K562 (cell line): ENCODE data around the gene HLA-E. TPM values are rescaled to one million over a fixed set of nuclear protein-coding genes. Genes with fewer than 3 reads are reported as not detected.
A peak's percentile ranks its signal among the peaks of the same experiment; 100 is the strongest.

Source experiments
- FOXM1 ChIP-seq, 2 experiments: fragments of 450-650 bp in 1 of 2; sonication (generic) in 1 of 2; formaldehyde crosslinking in 1 of 2; IDR thresholded peaks; 2 replicates each; pipeline versions ENCODE4 v1.6.1 to v1.9.0; 2017 to 2022; ENCODE audit warnings: low read depth in 2 of 2, mild to moderate bottlenecking in 2 of 2, missing genetic modification reagents in 1 of 2, moderate library complexity in 1 of 2
- ILF3 ChIP-seq: fragments of 450-650 bp; IDR thresholded peaks from 2 replicates; pipeline ENCODE4 v1.6.1; 2018; ENCODE audit warnings: antibody characterized with exemption, mild to moderate bottlenecking, moderate library complexity, borderline replicate concordance
- L3MBTL2 ChIP-seq: fragments of 450-650 bp; IDR thresholded peaks from 2 replicates; pipeline ENCODE4 v1.6.1; 2016; ENCODE audit warnings: mild to moderate bottlenecking, moderate library complexity
- MTA1 ChIP-seq: fragments of 450-650 bp; IDR thresholded peaks from 2 replicates; pipeline ENCODE4 v1.6.1; 2017; ENCODE audit warnings: borderline replicate concordance
- POLR3G ChIP-seq: IDR thresholded peaks from 2 replicates; pipeline ENCODE4 v1.6.1; 2011; ENCODE audit not compliant: insufficient read length, insufficient replicate concordance; ENCODE audit errors: extremely low read depth
- PYGO2 ChIP-seq: fragments of 450-650 bp; IDR thresholded peaks from 2 replicates; pipeline ENCODE4 v1.6.1; 2016; ENCODE audit warnings: mild to moderate bottlenecking, missing genetic modification characterization, moderate library complexity, missing compliant biosample characterization
- ZNF23 ChIP-seq: fragments of 250-450 bp; sonication (Bioruptor Pico); IDR thresholded peaks from 2 replicates; pipeline ENCODE4 v1.4.0; 2020; ENCODE audit warnings: mild to moderate bottlenecking
- ZNF311 ChIP-seq: fragments of 250-450 bp; sonication (Bioruptor Pico); IDR thresholded peaks from 2 replicates; pipeline ENCODE4 v1.4.0; 2020; ENCODE audit warnings: mild to moderate bottlenecking, moderate library complexity
- ZNF507 ChIP-seq: conservative IDR thresholded peaks from 2 replicates; pipeline ENCODE4 v1.6.1; 2017; ENCODE audit warnings: missing genetic modification characterization, missing compliant biosample characterization
- ZZZ3 ChIP-seq: fragments of 450-650 bp; IDR thresholded peaks from 2 replicates; pipeline ENCODE4 v1.6.1; 2016; ENCODE audit warnings: antibody characterized with exemption, mild to moderate bottlenecking, moderate library complexity
- polyA plus RNA-seq, 8 experiments: library from polyadenylated mRNA; depleted of rRNA in 4 of 8; stranded (reverse) in 5 of 8; unstranded in 3 of 8; fragments of >200 nt; fragmentation: Nextera tagmentation in 2 of 8; fragmentation: Illumina TruSeq in 1 of 8; extraction: Ambion mirVana in 2 of 8; extraction: Trizol in 1 of 8; gene quantifications; 2 replicates each; pipeline versions ENCODE4 v1.2.1 to v1.2.3, GENCODE V29; 2011 to 2014; ENCODE audit warnings: inconsistent platforms in 1 of 8, missing spikeins in 1 of 8
- total RNA-seq, 7 experiments: library from RNA; depleted of rRNA in 6 of 7; stranded (reverse); fragments of >200 nt in 6 of 7; fragmentation: Illumina TruSeq in 2 of 7; extraction: Trizol in 2 of 7; gene quantifications; 2 replicates each; pipeline versions ENCODE4 v1.2.1 to v1.2.3, GENCODE V29; 2011 to 2021; ENCODE audit warnings: low replicate concordance in 1 of 7
- TF ChIP-seq, protein P1 (sequence below): fragments of 450-650 bp; IDR thresholded peaks from 2 replicates; pipeline ENCODE4 v1.6.1; 2016; ENCODE audit warnings: mild to moderate bottlenecking, moderate library complexity
- TF ChIP-seq, protein P2 (sequence below): sonication (generic); formaldehyde crosslinking; IDR thresholded peaks from 2 replicates; pipeline ENCODE4 v1.8.0; 2022; ENCODE audit warnings: mild to moderate bottlenecking, missing genetic modification reagents

Gene HLA-E
- total and polyA plus RNA-seq, 9 of the 15 experiments (the other 6 are each of a cell fraction or from before 2014, with no cell fraction given): 3.2 to 39.9 (median 26.8) TPM

DNA sequence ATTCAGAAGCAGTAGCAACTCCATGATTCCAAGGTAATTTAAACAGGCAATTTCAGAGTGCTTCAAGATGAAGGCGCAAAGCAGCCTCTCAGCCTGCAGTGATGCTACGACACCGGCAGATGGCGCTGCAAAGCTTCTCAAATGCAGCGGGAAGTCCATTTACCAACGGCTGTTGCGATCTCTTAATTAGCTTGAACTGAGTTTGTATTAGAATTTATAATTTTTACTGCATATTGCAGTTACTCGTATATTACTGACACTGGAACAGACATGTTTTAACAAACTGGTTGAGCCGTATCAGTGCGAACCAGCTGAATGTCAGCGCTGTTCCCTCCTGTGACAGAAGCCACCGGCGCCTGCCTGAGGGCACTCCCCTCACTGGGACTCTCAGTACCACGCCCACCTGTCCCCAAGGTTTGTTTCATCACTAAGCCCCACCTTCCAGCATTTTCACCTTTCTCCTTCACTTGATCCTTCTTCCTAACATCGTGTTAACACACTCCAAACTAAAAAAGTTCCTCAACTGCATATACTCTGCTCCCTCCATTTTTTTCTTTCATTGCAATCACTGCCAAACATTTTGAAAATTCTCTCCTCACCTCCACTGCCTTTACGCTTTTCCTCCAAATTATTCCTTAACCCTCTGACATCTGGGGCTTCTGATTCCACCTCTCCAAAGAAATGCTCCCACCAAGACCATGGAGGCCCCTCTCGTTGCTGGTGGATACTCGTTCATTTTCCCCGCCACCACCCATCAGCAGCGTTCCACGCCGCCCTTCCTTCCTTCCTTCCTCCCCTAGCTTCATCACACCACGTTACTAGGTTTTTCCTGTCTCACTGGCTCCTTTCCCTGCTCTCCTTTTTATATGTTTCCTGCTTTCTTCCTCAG, 52.5 kb downstream of the HLA-E start (continued):
- TF ChIP-seq, protein P1, sequence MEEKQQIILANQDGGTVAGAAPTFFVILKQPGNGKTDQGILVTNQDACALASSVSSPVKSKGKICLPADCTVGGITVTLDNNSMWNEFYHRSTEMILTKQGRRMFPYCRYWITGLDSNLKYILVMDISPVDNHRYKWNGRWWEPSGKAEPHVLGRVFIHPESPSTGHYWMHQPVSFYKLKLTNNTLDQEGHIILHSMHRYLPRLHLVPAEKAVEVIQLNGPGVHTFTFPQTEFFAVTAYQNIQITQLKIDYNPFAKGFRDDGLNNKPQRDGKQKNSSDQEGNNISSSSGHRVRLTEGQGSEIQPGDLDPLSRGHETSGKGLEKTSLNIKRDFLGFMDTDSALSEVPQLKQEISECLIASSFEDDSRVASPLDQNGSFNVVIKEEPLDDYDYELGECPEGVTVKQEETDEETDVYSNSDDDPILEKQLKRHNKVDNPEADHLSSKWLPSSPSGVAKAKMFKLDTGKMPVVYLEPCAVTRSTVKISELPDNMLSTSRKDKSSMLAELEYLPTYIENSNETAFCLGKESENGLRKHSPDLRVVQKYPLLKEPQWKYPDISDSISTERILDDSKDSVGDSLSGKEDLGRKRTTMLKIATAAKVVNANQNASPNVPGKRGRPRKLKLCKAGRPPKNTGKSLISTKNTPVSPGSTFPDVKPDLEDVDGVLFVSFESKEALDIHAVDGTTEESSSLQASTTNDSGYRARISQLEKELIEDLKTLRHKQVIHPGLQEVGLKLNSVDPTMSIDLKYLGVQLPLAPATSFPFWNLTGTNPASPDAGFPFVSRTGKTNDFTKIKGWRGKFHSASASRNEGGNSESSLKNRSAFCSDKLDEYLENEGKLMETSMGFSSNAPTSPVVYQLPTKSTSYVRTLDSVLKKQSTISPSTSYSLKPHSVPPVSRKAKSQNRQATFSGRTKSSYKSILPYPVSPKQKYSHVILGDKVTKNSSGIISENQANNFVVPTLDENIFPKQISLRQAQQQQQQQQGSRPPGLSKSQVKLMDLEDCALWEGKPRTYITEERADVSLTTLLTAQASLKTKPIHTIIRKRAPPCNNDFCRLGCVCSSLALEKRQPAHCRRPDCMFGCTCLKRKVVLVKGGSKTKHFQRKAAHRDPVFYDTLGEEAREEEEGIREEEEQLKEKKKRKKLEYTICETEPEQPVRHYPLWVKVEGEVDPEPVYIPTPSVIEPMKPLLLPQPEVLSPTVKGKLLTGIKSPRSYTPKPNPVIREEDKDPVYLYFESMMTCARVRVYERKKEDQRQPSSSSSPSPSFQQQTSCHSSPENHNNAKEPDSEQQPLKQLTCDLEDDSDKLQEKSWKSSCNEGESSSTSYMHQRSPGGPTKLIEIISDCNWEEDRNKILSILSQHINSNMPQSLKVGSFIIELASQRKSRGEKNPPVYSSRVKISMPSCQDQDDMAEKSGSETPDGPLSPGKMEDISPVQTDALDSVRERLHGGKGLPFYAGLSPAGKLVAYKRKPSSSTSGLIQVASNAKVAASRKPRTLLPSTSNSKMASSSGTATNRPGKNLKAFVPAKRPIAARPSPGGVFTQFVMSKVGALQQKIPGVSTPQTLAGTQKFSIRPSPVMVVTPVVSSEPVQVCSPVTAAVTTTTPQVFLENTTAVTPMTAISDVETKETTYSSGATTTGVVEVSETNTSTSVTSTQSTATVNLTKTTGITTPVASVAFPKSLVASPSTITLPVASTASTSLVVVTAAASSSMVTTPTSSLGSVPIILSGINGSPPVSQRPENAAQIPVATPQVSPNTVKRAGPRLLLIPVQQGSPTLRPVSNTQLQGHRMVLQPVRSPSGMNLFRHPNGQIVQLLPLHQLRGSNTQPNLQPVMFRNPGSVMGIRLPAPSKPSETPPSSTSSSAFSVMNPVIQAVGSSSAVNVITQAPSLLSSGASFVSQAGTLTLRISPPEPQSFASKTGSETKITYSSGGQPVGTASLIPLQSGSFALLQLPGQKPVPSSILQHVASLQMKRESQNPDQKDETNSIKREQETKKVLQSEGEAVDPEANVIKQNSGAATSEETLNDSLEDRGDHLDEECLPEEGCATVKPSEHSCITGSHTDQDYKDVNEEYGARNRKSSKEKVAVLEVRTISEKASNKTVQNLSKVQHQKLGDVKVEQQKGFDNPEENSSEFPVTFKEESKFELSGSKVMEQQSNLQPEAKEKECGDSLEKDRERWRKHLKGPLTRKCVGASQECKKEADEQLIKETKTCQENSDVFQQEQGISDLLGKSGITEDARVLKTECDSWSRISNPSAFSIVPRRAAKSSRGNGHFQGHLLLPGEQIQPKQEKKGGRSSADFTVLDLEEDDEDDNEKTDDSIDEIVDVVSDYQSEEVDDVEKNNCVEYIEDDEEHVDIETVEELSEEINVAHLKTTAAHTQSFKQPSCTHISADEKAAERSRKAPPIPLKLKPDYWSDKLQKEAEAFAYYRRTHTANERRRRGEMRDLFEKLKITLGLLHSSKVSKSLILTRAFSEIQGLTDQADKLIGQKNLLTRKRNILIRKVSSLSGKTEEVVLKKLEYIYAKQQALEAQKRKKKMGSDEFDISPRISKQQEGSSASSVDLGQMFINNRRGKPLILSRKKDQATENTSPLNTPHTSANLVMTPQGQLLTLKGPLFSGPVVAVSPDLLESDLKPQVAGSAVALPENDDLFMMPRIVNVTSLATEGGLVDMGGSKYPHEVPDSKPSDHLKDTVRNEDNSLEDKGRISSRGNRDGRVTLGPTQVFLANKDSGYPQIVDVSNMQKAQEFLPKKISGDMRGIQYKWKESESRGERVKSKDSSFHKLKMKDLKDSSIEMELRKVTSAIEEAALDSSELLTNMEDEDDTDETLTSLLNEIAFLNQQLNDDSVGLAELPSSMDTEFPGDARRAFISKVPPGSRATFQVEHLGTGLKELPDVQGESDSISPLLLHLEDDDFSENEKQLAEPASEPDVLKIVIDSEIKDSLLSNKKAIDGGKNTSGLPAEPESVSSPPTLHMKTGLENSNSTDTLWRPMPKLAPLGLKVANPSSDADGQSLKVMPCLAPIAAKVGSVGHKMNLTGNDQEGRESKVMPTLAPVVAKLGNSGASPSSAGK: no peak
- TF ChIP-seq ZZZ3 (no peak), ZNF23 (CRISPR knock-in tag) (no peak), MTA1 (no peak), ILF3 (peak; percentile 21; the same call in 1 of the 2 replicates), POLR3G (no peak), L3MBTL2 (peak; percentile 59; the same call in 1 of the 2 replicates), FOXM1 (IDR thresholded peaks at IDR 0.05; ENCODE audit: low read depth) (no peak), FOXM1 (CRISPR knock-in tag; IDR thresholded peaks at IDR 0.05; ENCODE audit: low read depth) (no peak), PYGO2 (tag) (no peak), ZNF311 (CRISPR knock-in tag) (no peak), ZNF507 (tag) (no peak)
- TF ChIP-seq, protein P2, sequence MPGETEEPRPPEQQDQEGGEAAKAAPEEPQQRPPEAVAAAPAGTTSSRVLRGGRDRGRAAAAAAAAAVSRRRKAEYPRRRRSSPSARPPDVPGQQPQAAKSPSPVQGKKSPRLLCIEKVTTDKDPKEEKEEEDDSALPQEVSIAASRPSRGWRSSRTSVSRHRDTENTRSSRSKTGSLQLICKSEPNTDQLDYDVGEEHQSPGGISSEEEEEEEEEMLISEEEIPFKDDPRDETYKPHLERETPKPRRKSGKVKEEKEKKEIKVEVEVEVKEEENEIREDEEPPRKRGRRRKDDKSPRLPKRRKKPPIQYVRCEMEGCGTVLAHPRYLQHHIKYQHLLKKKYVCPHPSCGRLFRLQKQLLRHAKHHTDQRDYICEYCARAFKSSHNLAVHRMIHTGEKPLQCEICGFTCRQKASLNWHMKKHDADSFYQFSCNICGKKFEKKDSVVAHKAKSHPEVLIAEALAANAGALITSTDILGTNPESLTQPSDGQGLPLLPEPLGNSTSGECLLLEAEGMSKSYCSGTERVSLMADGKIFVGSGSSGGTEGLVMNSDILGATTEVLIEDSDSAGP (CRISPR knock-in tag): no peak
